PFSK-1 (cell line): ENCODE results near the gene MPP4.

Experiments
- FOXP2 ChIP-seq: optimal IDR thresholded peaks from 2 replicates; pipeline ENCODE3; 2011; ENCODE audit warnings: borderline replicate concordance, control low read depth, inconsistent platforms; ENCODE audit not compliant: insufficient read depth; ENCODE audit errors: extremely low read length, extremely low read depth
- POLR2AphosphoS5 ChIP-seq: IDR thresholded peaks from 2 replicates; pipeline ENCODE4 v1.6.1; 2012; ENCODE audit warnings: low read depth, mild to moderate bottlenecking, control low read depth, low read length, moderate library complexity
- REST ChIP-seq, 2 experiments: IDR thresholded peaks; 2 replicates each; pipeline versions ENCODE4 v1.6.1 to v1.8.0; 2011 to 2012; ENCODE audit warnings: low read depth in 2 of 2, low read length in 2 of 2, control low read depth in 1 of 2, inconsistent platforms in 1 of 2, mild to moderate bottlenecking in 1 of 2, moderate library complexity in 1 of 2; ENCODE audit not compliant: insufficient read depth in 1 of 2
- SIN3A ChIP-seq: IDR thresholded peaks from 2 replicates; pipeline ENCODE4 v1.6.1; 2012; ENCODE audit warnings: mild to moderate bottlenecking, low read length, moderate library complexity, borderline replicate concordance; ENCODE audit not compliant: insufficient read depth
- TAF1 ChIP-seq: IDR thresholded peaks from 2 replicates; pipeline ENCODE4 v1.6.1; 2012; ENCODE audit warnings: low read length, control low read depth, borderline replicate concordance; ENCODE audit not compliant: insufficient read depth

Gene MPP4

GRCh38 chr2:201656102-201656501, 42.3 kb downstream of the MPP4 start:
- no peak for TF ChIP-seq REST (IDR thresholded peaks at IDR 0.05; ENCODE audit: insufficient read depth in 1 of 2, low read depth in 2 of 2, low read length in 2 of 2)
- TF ChIP-seq POLR2AphosphoS5 = no peak
- no peak for TF ChIP-seq SIN3A
- no peak for TF ChIP-seq TAF1
- no peak for TF ChIP-seq FOXP2

GRCh38 chr2:201654616-201655384, 43.6 kb downstream of the MPP4 start:
- TF ChIP-seq POLR2AphosphoS5 = no peak
- TF ChIP-seq REST (IDR thresholded peaks at IDR 0.05; ENCODE audit: insufficient read depth in 1 of 2, low read depth in 2 of 2, low read length in 2 of 2) = no peak
- TF ChIP-seq FOXP2 = no peak
- TF ChIP-seq TAF1 = no peak
- TF ChIP-seq SIN3A = no peak

GRCh38 chr2:201653221-201653620, 45.2 kb downstream of the MPP4 start:
- no peak for TF ChIP-seq REST (IDR thresholded peaks at IDR 0.05; ENCODE audit: insufficient read depth in 1 of 2, low read depth in 2 of 2, low read length in 2 of 2)
- TF ChIP-seq SIN3A = no peak
- no peak for TF ChIP-seq TAF1
- TF ChIP-seq FOXP2 = no peak
- TF ChIP-seq POLR2AphosphoS5 = no peak

GRCh38 chr2:201649442-201649841, 49.0 kb downstream of the MPP4 start:
- TF ChIP-seq FOXP2 (no peak), REST (IDR thresholded peaks at IDR 0.05; ENCODE audit: insufficient read depth in 1 of 2, low read depth in 2 of 2, low read length in 2 of 2) (no peak), TAF1 (no peak), POLR2AphosphoS5 (no peak), SIN3A (no peak)
